ENCODE data around the gene WNK4.
A peak's percentile ranks its signal among the peaks of the same experiment; 100 is the strongest.

Gene WNK4

GRCh38 chr17:42797067-42798007, 16.9 kb downstream of the WNK4 start:
- DNase-seq: no peak

- DNase-seq: no peak
Measured at GRCh38 chr17:42798011-42798382, 17.6 kb downstream of the WNK4 start.

- peak; percentile 70 for DNase-seq
Measured at GRCh38 chr17:42798383-42799380, 18.3 kb downstream of the WNK4 start, which contains the start of the genes CNTD1 and COA3. Gene CNTD1 (plus strand): TSS chr17:42798861. CDS start chr17:42799068, 207 bp downstream. Gene COA3 (minus strand): TSS chr17:42798704. CDS start chr17:42798681, 23 bp downstream.

GRCh38 chr17:42803074-42803883, 22.9 kb downstream of the WNK4 start:
- no peak for DNase-seq

- DNase-seq: no peak
Measured at GRCh38 chr17:42804918-42805367, 24.5 kb downstream of the WNK4 start.

- no peak for DNase-seq
Measured at GRCh38 chr17:42806249-42806648, 25.8 kb downstream of the WNK4 start.

GRCh38 chr17:42809250-42809649, 28.8 kb downstream of the WNK4 start:
- DNase-seq: no peak

- DNase-seq: no peak
Measured at GRCh38 chr17:42814633-42815399, 34.4 kb downstream of the WNK4 start.

GRCh38 chr17:42817866-42818265, 37.5 kb downstream of the WNK4 start:
- DNase-seq: no peak

- DNase-seq: no peak
Measured at GRCh38 chr17:42818379-42818778, 38.0 kb downstream of the WNK4 start.

GRCh38 chr17:42819939-42820535, 39.6 kb downstream of the WNK4 start:
- peak; percentile 16 for DNase-seq

GRCh38 chr17:42821176-42821575, 40.8 kb downstream of the WNK4 start:
- no peak for DNase-seq

GRCh38 chr17:42827472-42827871, 47.1 kb downstream of the WNK4 start:
- DNase-seq: no peak

- DNase-seq: no peak
Measured at GRCh38 chr17:42830971-42831370, 50.6 kb downstream of the WNK4 start.

- no peak for DNase-seq
Measured at GRCh38 chr17:42832213-42832933, 52.0 kb downstream of the WNK4 start.

GRCh38 chr17:42832934-42833766, 52.7 kb downstream of the WNK4 start, which contains the start of gene PSME3:
Gene PSME3 (plus strand): TSS chr17:42833397. CDS start chr17:42833632, 235 bp downstream.
- peak; percentile 78 for DNase-seq

GRCh38 chr17:42833767-42834422, 53.5 kb downstream of the WNK4 start:
- DNase-seq: no peak

- no peak for DNase-seq
Measured at GRCh38 chr17:42835732-42836131, 55.3 kb downstream of the WNK4 start.
